SK-N-SH (cell line): ENCODE results near the gene NPC2. TPM values are rescaled to one million over a fixed set of nuclear protein-coding genes. Genes with fewer than 3 reads are reported as not detected.

Experiments used
- CTCF ChIA-PET: fragments of 300-600, 350-600 bp; formaldehyde crosslinking; extraction: SDS; loops from one replicate; lab custom pipeline; 2021; lab: Yijun Ruan, JAX
- POLR2A ChIA-PET: fragments of 350-600 bp; sonication (Branson Sonifier 250); formaldehyde crosslinking; extraction: SDS; loops from one replicate; lab custom pipeline; 2020; ENCODE audit warnings: antibody characterized with exemption, inconsistent platforms; lab: Yijun Ruan, JAX
- DNase-seq: peaks from one replicate; pipeline ENCODE4 v3.0.0; 2012
- H2AFZ ChIP-seq: fragments of 200-600 bp; sonication (generic); 2 replicates; pipeline ENCODE4 v1.8.1; 2016; ENCODE audit warnings: antibody characterized with exemption, mild to moderate bottlenecking, low read depth
- H3F3A ChIP-seq: fragments of 200-600 bp; sonication (generic); replicated peaks from 2 replicates; pipeline ENCODE3; 2016; ENCODE audit warnings: antibody characterized with exemption, mild to moderate bottlenecking; ENCODE audit not compliant: insufficient read depth
- H3K27ac ChIP-seq, 2 experiments: fragments of 200-500 bp in 1 of 2; fragments of 200-600 bp in 1 of 2; sonication (Bioruptor generic) in 1 of 2; sonication (generic), shearing (Covaris generic) in 1 of 2; 2 replicates each; pipeline versions ENCODE4 v1.5.1 to v1.6.1; 2014 to 2016; ENCODE audit warnings: low read depth in 2 of 2, inconsistent platforms in 1 of 2, low read length in 1 of 2, mild to moderate bottlenecking in 1 of 2, mixed read lengths in 1 of 2
- H3K27me3 ChIP-seq: fragments of 200-600 bp; sonication (generic), shearing (Covaris generic); 2 replicates; pipeline ENCODE4 v1.6.1; 2016; ENCODE audit warnings: mixed run types; ENCODE audit not compliant: insufficient read depth
- H3K36me3 ChIP-seq, 2 experiments: fragments of 200-500 bp in 1 of 2; fragments of 200-600 bp in 1 of 2; sonication (Bioruptor generic) in 1 of 2; sonication (generic) in 1 of 2; replicated peaks in 1 of 2; 2 replicates each; pipeline versions ENCODE3 to v1.5.1; 2014 to 2016; ENCODE audit warnings: low read length in 1 of 2, mild to moderate bottlenecking in 1 of 2; ENCODE audit not compliant: insufficient read depth in 2 of 2, control insufficient read depth in 1 of 2
- H3K4me1 ChIP-seq, 2 experiments: fragments of 200-500 bp in 1 of 2; fragments of 200-600 bp in 1 of 2; sonication (Bioruptor generic) in 1 of 2; sonication (generic), shearing (Covaris generic) in 1 of 2; 2 replicates each; pipeline versions ENCODE4 v1.5.1 to v1.6.1; 2014 to 2016; ENCODE audit warnings: low read depth in 1 of 2, low read length in 1 of 2, mixed run types in 1 of 2; ENCODE audit not compliant: insufficient read depth in 2 of 2, control insufficient read depth in 1 of 2
- H3K4me2 ChIP-seq: fragments of 200-600 bp; sonication (generic), shearing (Covaris generic); 2 replicates; pipeline ENCODE4 v1.6.1; 2017; ENCODE audit warnings: mixed run types
- H3K4me3 ChIP-seq, 2 experiments: fragments of 200-500 bp in 1 of 2; fragments of 200-600 bp in 1 of 2; sonication (Bioruptor generic) in 1 of 2; sonication (generic), shearing (Covaris generic) in 1 of 2; 2 replicates each; pipeline versions ENCODE4 v1.5.1 to v1.8.1; 2014 to 2016; ENCODE audit warnings: low read depth in 2 of 2, inconsistent platforms in 1 of 2, low read length in 1 of 2, mild to moderate bottlenecking in 1 of 2, mixed read lengths in 1 of 2, moderate library complexity in 1 of 2
- H3K79me2 ChIP-seq: fragments of 200-600 bp; sonication (generic); 2 replicates; pipeline ENCODE4 v1.8.1; 2017; ENCODE audit warnings: mild to moderate bottlenecking; ENCODE audit not compliant: insufficient read depth
- H3K9ac ChIP-seq: fragments of 200-600 bp; sonication (generic); 2 replicates; pipeline ENCODE4 v1.6.1; 2017; ENCODE audit warnings: mixed run types
- H3K9me2 ChIP-seq: fragments of 200-600 bp; sonication (generic); 2 replicates; pipeline ENCODE4 v1.6.1; 2017; ENCODE audit warnings: mixed run types
- H3K9me3 ChIP-seq: fragments of 200-600 bp; sonication (generic); 2 replicates; pipeline ENCODE4 v1.6.1; 2017; ENCODE audit warnings: mixed run types, mild to moderate bottlenecking, moderate library complexity
- H4K20me1 ChIP-seq: fragments of 200-600 bp; sonication (generic); 2 replicates; pipeline ENCODE4 v1.6.1; 2017; ENCODE audit warnings: mild to moderate bottlenecking, mixed run types; ENCODE audit not compliant: insufficient read depth
- CTCF ChIP-seq: fragments of 200-600 bp; sonication (generic); IDR thresholded peaks from 2 replicates; pipeline ENCODE4 v1.6.1; 2017; ENCODE audit warnings: antibody characterized with exemption, mild to moderate bottlenecking, moderate library complexity
- EZH2phosphoT487 ChIP-seq: fragments of 200-600 bp; sonication (generic); IDR thresholded peaks from 2 replicates; pipeline ENCODE4 v1.6.1; 2017; ENCODE audit warnings: low read depth, mixed run types, mild to moderate bottlenecking, antibody characterized with exemption, moderate library complexity, borderline replicate concordance
- FOXJ3 ChIP-seq: sonication (generic); formaldehyde crosslinking; IDR thresholded peaks from 2 replicates; pipeline ENCODE4 v1.5.1; 2020; ENCODE audit warnings: mild to moderate bottlenecking, missing genetic modification reagents
- FOXM1 ChIP-seq: IDR thresholded peaks from 2 replicates; pipeline ENCODE4 v1.4.0; 2012; ENCODE audit warnings: low read depth, mild to moderate bottlenecking
- GATA2 ChIP-seq: sonication (generic); formaldehyde crosslinking; IDR thresholded peaks from 2 replicates; pipeline ENCODE4 v1.5.0; 2020; ENCODE audit warnings: mild to moderate bottlenecking, missing genetic modification reagents
- JUND ChIP-seq: IDR thresholded peaks from 2 replicates; pipeline ENCODE4 v1.4.0; 2012
- MEF2A ChIP-seq: IDR thresholded peaks from 2 replicates; pipeline ENCODE4 v1.4.0; 2012; ENCODE audit warnings: low read depth, borderline replicate concordance
- MXI1 ChIP-seq: IDR thresholded peaks from 2 replicates; pipeline ENCODE4 v1.6.1; 2012; ENCODE audit warnings: mild to moderate bottlenecking, low read depth, low read length, improper control_type of control experiment
- NFIC ChIP-seq: IDR thresholded peaks from 2 replicates; pipeline ENCODE4 v1.4.0; 2012; ENCODE audit warnings: borderline replicate concordance
- SMC3 ChIP-seq: IDR thresholded peaks from 2 replicates; pipeline ENCODE4 v1.6.1; 2012; ENCODE audit warnings: low read depth, low read length, improper control_type of control experiment
- TAF1 ChIP-seq: IDR thresholded peaks from 2 replicates; pipeline ENCODE4 v1.6.1; 2012; ENCODE audit warnings: low read depth, mild to moderate bottlenecking, low read length, moderate library complexity, borderline replicate concordance
- USF1 ChIP-seq: IDR thresholded peaks from 2 replicates; pipeline ENCODE4 v1.4.0; 2012; ENCODE audit warnings: low read depth, borderline replicate concordance
- YY1 ChIP-seq: IDR thresholded peaks from 2 replicates; pipeline ENCODE4 v1.4.0; 2012; ENCODE audit warnings: low read depth, mild to moderate bottlenecking
- WGBS: methylation state at CpG from one replicate; pipeline ENCODE4 v1.1.6; 2017; ENCODE audit warnings: low lambda C conversion rate; 5-methylcytosine and 5-hydroxymethylcytosine counted together
- polyA plus RNA-seq, 3 experiments: library from polyadenylated mRNA; depleted of rRNA; stranded (reverse); fragments of >200 nt; gene quantifications; 2 replicates each; pipeline ENCODE4 v1.2.3, GENCODE V29; 2012
- TF ChIP-seq, protein P1 (sequence below): IDR thresholded peaks from 2 replicates; pipeline ENCODE4 v1.6.1; 2012; ENCODE audit warnings: mild to moderate bottlenecking, low read depth, low read length, moderate library complexity
- TF ChIP-seq, protein P2 (sequence below): IDR thresholded peaks from 2 replicates; pipeline ENCODE4; 2012
- TF ChIP-seq, protein P3 (sequence below): IDR thresholded peaks from 2 replicates; pipeline ENCODE4 v1.4.0; 2012; ENCODE audit warnings: low read depth
- TF ChIP-seq, protein P4 (sequence below): IDR thresholded peaks from 2 replicates; pipeline ENCODE4 v1.4.0; 2012; ENCODE audit warnings: low read depth, borderline replicate concordance

NPC2 gene
- polyA plus RNA-seq, 1 of the 3 experiments (the other 2 are of a cell fraction): 522 TPM

DNA sequence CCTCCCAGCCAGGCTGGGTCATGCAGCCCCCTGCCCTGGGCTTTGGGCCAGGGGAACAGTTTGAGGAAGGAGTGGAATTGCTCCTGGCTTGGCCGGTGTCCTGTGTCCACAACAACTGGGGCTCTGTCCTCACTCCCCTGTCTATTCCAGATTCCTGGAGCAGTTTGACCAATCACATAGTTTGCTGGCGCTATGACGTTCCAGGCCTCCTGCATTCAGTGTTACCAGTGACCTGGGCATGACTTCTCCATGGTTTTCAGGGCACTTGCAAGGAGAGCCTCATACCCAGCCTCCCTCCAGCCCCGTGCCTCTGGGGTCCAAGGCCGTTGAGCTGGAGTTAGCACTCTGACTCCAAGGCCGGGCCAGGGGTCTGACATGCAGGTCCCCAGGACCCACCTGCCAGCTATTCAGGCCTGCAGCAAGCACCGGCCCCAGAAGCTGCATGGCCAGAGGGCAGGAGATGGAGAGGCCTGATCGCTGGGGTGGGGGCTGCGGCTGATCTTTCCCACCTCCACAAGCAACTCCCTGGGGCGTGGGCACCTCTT is 34.7 kb upstream of the NPC2 start:
- 87% methylated on average over 6 of the region's 10 CpGs for WGBS
- CTCF ChIA-PET: interaction anchor here (0.7 to 4.1 kb wide), 5 partner anchors 9 to 82 kb away, joined by 3 to 22 read pairs (median 3); no protein-coding TSS in a partner anchor

GRCh38 chr14:74526854-74527585 is 33.9 kb upstream of the NPC2 start:
- Histone ChIP-seq H3K4me1 (no peaks in the 10 kb centered on the region; a peak in 1 of 4 replicates), H2AFZ (no peak overlapping the region), H3K9me3 (no peaks in the 10 kb centered on the region), H3K9me2 (no peaks in the 10 kb centered on the region), H3K36me3 (peaks cover 14 to 55% of the 10 kb centered on the region in 2 experiments), H3K79me2 (peaks cover 5% of the 10 kb centered on the region; the same call in 1 of the 2 replicates), H3K9ac (no peak overlapping the region), H3K4me3 (no peak overlapping the region), H3K27me3 (no peaks in the 10 kb centered on the region), H3F3A (no peaks in the 10 kb centered on the region), H4K20me1 (no peaks in the 10 kb centered on the region), H3K4me2 (no peak overlapping the region), H3K27ac (no peak overlapping the region)
- ChIA-PET CTCF (interaction anchor here (0.6 to 4.1 kb wide), 9 partner anchors 22 to 204 kb away, joined by 3 to 22 read pairs (median 3); no protein-coding TSS in a partner anchor), POLR2A (no interaction called here)
- 74% methylated on average over 7 of the region's 10 CpGs for WGBS
- TF ChIP-seq, protein P1, sequence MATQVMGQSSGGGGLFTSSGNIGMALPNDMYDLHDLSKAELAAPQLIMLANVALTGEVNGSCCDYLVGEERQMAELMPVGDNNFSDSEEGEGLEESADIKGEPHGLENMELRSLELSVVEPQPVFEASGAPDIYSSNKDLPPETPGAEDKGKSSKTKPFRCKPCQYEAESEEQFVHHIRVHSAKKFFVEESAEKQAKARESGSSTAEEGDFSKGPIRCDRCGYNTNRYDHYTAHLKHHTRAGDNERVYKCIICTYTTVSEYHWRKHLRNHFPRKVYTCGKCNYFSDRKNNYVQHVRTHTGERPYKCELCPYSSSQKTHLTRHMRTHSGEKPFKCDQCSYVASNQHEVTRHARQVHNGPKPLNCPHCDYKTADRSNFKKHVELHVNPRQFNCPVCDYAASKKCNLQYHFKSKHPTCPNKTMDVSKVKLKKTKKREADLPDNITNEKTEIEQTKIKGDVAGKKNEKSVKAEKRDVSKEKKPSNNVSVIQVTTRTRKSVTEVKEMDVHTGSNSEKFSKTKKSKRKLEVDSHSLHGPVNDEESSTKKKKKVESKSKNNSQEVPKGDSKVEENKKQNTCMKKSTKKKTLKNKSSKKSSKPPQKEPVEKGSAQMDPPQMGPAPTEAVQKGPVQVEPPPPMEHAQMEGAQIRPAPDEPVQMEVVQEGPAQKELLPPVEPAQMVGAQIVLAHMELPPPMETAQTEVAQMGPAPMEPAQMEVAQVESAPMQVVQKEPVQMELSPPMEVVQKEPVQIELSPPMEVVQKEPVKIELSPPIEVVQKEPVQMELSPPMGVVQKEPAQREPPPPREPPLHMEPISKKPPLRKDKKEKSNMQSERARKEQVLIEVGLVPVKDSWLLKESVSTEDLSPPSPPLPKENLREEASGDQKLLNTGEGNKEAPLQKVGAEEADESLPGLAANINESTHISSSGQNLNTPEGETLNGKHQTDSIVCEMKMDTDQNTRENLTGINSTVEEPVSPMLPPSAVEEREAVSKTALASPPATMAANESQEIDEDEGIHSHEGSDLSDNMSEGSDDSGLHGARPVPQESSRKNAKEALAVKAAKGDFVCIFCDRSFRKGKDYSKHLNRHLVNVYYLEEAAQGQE: no peak
- TF ChIP-seq, protein P2, sequence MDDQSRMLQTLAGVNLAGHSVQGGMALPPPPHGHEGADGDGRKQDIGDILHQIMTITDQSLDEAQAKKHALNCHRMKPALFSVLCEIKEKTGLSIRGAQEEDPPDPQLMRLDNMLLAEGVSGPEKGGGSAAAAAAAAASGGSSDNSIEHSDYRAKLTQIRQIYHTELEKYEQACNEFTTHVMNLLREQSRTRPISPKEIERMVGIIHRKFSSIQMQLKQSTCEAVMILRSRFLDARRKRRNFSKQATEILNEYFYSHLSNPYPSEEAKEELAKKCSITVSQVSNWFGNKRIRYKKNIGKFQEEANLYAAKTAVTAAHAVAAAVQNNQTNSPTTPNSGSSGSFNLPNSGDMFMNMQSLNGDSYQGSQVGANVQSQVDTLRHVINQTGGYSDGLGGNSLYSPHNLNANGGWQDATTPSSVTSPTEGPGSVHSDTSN: no peak
- TF ChIP-seq YY1 (no peak), CTCF (0 out of 2 replicates have a peak, but pooled peaks have one; percentile 7), TAF1 (no peak), NFIC (no peak), USF1 (no peak)
- TF ChIP-seq, protein P3, sequence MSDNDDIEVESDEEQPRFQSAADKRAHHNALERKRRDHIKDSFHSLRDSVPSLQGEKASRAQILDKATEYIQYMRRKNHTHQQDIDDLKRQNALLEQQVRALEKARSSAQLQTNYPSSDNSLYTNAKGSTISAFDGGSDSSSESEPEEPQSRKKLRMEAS: no peak
- DNase-seq: no peak

More for the DNA sequence above, 34.7 kb upstream of the NPC2 start:
- TF ChIP-seq FOXM1: no peak
- no peak for TF ChIP-seq EZH2phosphoT487
- no peak for TF ChIP-seq MXI1
- no peak for TF ChIP-seq SMC3
- TF ChIP-seq GATA2 (CRISPR knock-in tag): no peak
- TF ChIP-seq FOXJ3 (CRISPR knock-in tag): no peak
- TF ChIP-seq MEF2A: no peak
- TF ChIP-seq, protein P4, sequence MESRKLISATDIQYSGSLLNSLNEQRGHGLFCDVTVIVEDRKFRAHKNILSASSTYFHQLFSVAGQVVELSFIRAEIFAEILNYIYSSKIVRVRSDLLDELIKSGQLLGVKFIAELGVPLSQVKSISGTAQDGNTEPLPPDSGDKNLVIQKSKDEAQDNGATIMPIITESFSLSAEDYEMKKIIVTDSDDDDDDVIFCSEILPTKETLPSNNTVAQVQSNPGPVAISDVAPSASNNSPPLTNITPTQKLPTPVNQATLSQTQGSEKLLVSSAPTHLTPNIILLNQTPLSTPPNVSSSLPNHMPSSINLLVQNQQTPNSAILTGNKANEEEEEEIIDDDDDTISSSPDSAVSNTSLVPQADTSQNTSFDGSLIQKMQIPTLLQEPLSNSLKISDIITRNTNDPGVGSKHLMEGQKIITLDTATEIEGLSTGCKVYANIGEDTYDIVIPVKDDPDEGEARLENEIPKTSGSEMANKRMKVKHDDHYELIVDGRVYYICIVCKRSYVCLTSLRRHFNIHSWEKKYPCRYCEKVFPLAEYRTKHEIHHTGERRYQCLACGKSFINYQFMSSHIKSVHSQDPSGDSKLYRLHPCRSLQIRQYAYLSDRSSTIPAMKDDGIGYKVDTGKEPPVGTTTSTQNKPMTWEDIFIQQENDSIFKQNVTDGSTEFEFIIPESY: no peak
- TF ChIP-seq JUND: no peak
- TF ChIP-seq, all 33 proteins: peak for 0
- no peak overlapping the region for H3K27ac ChIP-seq
- H3K9ac ChIP-seq: no peak overlapping the region
- H4K20me1 ChIP-seq: no peaks in the 10 kb centered on the region
- H3K27me3 ChIP-seq: no peaks in the 10 kb centered on the region
- DNase-seq: no peak
- H3K79me2 ChIP-seq: peaks cover 5% of the 10 kb centered on the region; the same call in 1 of the 2 replicates
- H3K4me2 ChIP-seq: no peak overlapping the region
- no peak overlapping the region for H3K4me3 ChIP-seq
- no peaks in the 10 kb centered on the region for H3K9me2 ChIP-seq
- POLR2A ChIA-PET: no interaction called here
- no peaks in the 10 kb centered on the region; a peak in 1 of 4 replicates for H3K4me1 ChIP-seq
- peaks cover 15 to 51% of the 10 kb centered on the region in 2 experiments for H3K36me3 ChIP-seq
- H3K9me3 ChIP-seq: no peaks in the 10 kb centered on the region
- no peaks in the 10 kb centered on the region for H3F3A ChIP-seq
- no peak overlapping the region for H2AFZ ChIP-seq
